ENCODE measurements around the gene FAM110A.
"Not testable (repeated sequence)": the region's sequence is repeated elsewhere in the genome, so short reads cannot be mapped to it uniquely, and the experiment has no call there.

FAM110A gene

DNA sequence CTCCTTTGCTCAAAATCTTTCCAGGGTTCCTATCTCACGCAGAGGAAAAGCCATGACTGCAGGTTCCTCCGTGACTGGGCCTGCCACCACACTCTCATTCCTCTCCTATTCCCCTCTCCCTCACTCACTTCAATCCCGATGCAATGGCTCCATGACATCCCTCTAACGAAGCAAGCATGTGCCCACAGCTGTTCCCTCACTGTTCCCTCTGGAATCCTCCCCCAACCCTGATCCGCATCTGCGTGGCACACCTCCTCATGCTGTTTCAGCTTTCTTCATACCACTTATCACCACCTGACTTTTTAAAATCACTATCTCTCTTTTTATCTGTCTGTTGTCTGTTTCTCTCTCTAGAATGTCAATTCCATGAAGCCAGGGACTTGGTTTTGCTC lies 57.1 kb downstream of the FAM110A start:
- DNase-seq (ENCODE audit: low spot score) = no peak
- TF ChIP-seq, protein P1, sequence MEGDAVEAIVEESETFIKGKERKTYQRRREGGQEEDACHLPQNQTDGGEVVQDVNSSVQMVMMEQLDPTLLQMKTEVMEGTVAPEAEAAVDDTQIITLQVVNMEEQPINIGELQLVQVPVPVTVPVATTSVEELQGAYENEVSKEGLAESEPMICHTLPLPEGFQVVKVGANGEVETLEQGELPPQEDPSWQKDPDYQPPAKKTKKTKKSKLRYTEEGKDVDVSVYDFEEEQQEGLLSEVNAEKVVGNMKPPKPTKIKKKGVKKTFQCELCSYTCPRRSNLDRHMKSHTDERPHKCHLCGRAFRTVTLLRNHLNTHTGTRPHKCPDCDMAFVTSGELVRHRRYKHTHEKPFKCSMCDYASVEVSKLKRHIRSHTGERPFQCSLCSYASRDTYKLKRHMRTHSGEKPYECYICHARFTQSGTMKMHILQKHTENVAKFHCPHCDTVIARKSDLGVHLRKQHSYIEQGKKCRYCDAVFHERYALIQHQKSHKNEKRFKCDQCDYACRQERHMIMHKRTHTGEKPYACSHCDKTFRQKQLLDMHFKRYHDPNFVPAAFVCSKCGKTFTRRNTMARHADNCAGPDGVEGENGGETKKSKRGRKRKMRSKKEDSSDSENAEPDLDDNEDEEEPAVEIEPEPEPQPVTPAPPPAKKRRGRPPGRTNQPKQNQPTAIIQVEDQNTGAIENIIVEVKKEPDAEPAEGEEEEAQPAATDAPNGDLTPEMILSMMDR (IDR thresholded peaks at IDR 0.05; ENCODE audit: borderline replicate concordance, control extremely low read depth, extremely low read depth, insufficient read depth, missing control alignments) = no peak
- in situ Hi-C loops (cut with MboI; ENCODE audit: low sequenced_read_pairs, unreplicated experiment) = no loop called here

DNA sequence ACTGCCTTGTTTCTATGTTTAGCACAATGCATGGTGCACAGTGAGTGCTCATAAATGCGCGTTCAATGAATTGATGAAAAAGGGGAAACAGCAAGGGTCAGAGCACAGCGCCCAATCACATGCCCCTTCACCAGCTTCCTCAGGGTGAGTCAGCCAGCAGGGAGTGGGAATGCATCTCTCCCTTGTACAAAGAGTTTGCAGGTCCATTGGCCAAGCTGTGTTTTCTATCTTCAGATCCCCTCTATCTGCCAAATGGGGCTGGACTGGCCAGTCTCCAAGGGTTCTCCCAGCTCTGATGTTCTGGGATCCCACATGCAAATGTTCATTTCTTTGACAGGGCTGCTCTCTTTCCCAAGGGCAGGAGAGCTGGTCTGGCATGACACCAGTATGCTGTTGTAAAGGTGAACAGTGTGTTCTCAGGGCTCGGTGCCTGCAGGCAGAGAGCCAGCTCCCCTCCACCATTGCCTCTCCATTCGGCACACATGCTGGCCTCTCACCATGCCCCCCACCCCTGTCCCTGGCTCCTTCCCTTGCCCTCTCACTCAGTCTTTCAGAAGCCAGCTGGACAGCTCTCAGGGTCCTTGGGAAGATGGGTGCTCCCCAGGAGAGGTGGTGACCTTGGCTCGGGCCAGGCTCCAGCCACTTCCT lies 57.7 kb downstream of the FAM110A start:
- TF ChIP-seq, protein P1 (IDR thresholded peaks at IDR 0.05; ENCODE audit: borderline replicate concordance, control extremely low read depth, extremely low read depth, insufficient read depth, missing control alignments) = no peak
- in situ Hi-C loops (cut with MboI; ENCODE audit: low sequenced_read_pairs, unreplicated experiment) = no loop called here

DNA sequence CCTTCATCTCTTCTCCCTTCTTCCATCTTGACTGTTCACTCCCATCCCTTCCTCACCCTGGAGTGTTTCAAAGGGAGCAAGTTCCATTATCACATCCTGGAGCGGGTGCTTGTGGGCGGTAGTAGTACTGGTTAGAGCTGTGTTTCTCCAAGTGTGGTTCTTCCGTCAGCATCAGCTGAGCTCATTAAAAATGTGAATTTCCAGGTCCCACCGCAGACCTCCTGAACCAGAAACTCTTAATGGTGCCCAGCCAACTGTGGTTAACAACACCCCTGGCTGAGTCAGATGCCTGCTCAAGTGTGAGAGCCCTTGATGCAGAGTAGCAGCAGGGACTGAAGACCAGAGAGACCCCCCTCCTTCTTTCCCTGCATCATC lies 58.2 kb downstream of the FAM110A start:
- no peak for DNase-seq (ENCODE audit: low spot score)
- TF ChIP-seq, protein P1 (IDR thresholded peaks at IDR 0.05; ENCODE audit: borderline replicate concordance, control extremely low read depth, extremely low read depth, insufficient read depth, missing control alignments) = no peak
- in situ Hi-C loops (cut with MboI; ENCODE audit: low sequenced_read_pairs, unreplicated experiment) = no loop called here

More for the DNA sequence above, 57.7 kb downstream of the FAM110A start:
- DNase-seq (ENCODE audit: low spot score) = no peak

DNA sequence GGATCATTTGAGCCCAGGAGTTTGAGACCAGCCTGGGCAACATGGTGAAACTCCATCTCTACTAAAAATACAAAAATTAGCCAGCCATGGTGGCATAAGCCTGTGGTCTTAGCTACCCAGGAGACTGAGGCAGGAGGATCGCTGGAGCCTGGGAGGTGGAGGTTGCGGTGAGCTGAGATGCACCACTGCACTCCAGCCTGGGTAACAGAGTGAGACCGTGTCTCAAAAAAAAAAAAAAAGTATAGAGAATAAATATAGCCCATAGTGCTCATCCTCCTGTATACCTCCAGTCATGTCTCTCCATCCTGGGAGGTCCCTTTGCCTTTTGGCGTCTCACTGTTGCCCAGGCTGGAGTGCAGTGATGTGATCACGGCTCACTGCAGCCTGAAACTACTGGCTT lies 58.9 kb downstream of the FAM110A start:
- in situ Hi-C loops (cut with MboI; ENCODE audit: low sequenced_read_pairs, unreplicated experiment) = not testable (repeated sequence)

More for the DNA sequence above, 58.9 kb downstream of the FAM110A start:
- DNase-seq (ENCODE audit: low spot score) = not testable (repeated sequence)

Measured in GM13976 (cell line).